Activated T-helper 17 cell treated with anti-CD3 and anti-CD28 coated beads, Interleukin-2, amount 50 U/mL, for 72 hours (primary cell): ENCODE measurements around the gene SLC15A5. TPM values are rescaled to one million over a fixed set of nuclear protein-coding genes. Genes with fewer than 3 reads are reported as not detected.

Source experiments
- total RNA-seq, 2 donors: library from RNA; stranded (reverse); gene quantifications; one replicate each; pipeline ENCODE4 v1.2.3, GENCODE V29; 2022

SLC15A5 gene
- total RNA-seq, 2 donors from 2014 or later = not detected

Other genes starting within 250 kb of the SLC15A5 start
- not detected for gene MGST1, start 70.0 kb upstream of the SLC15A5 start, total RNA-seq